D721Med (cell line): ENCODE results near the gene SEMA4C.

Experiments used
- DNase-seq: peaks from one replicate; pipeline ENCODE4 v3.0.0; 2011; ENCODE audit warnings: low spot score; ENCODE audit not compliant: insufficient read length
- FAIRE-seq: peaks from 2 replicates; lab custom pipeline; 2011; peaks lifted over from hg19 to GRCh38; lab: Jason Lieb, UNC
- CTCF ChIP-seq: IDR thresholded peaks from 2 replicates; pipeline ENCODE4 v1.5.1; 2012; ENCODE audit warnings: mild to moderate bottlenecking, control low read depth; ENCODE audit not compliant: insufficient read depth; ENCODE audit errors: missing control alignments

SEMA4C gene

GRCh38 chr2:96878796-96879544, 9.1 kb upstream of the SEMA4C start:
- FAIRE-seq (no peak), DNase-seq (no peak)
- TF ChIP-seq CTCF: no peak

- DNase-seq (no peak), FAIRE-seq (no peak)
- no peak for TF ChIP-seq CTCF
Observed at GRCh38 chr2:96878171-96878570, 8.3 kb upstream of the SEMA4C start.

- no peak for TF ChIP-seq CTCF
- DNase-seq (no peak), FAIRE-seq (no peak)
Observed at GRCh38 chr2:96877631-96878092, 7.8 kb upstream of the SEMA4C start.

- no peak for FAIRE-seq
Observed at GRCh38 chr2:96877042-96877451, 7.2 kb upstream of the SEMA4C start.

GRCh38 chr2:96876269-96877041, 6.6 kb upstream of the SEMA4C start:
- no peak for FAIRE-seq
- no peak for DNase-seq
- no peak for TF ChIP-seq CTCF

More at GRCh38 chr2:96877042-96877451, 7.2 kb upstream of the SEMA4C start:
- TF ChIP-seq CTCF: no peak
- DNase-seq: no peak

GRCh38 chr2:96875498-96876268, 5.8 kb upstream of the SEMA4C start:
- FAIRE-seq: no peak
- no peak for TF ChIP-seq CTCF
- DNase-seq: peak; percentile 99
